BJ (cell line): Measurements from ENCODE around the gene ATP5MC3. TPM values are rescaled to one million over a fixed set of nuclear protein-coding genes. Genes with fewer than 3 reads are reported as not detected.
A peak's percentile ranks its signal among the peaks of the same experiment; 100 is the strongest.

Experiments used
- CTCF ChIA-PET: fragments of 350-600 bp; formaldehyde crosslinking; extraction: SDS; loops from one replicate; lab custom pipeline; 2021; ENCODE audit warnings: antibody characterized with exemption, inconsistent platforms; lab: Yijun Ruan, JAX
- POLR2A ChIA-PET: fragments of 300-600 bp; sonication (Branson Sonifier 250); formaldehyde crosslinking; extraction: SDS; loops from one replicate; lab custom pipeline; 2021; ENCODE audit warnings: antibody characterized with exemption; lab: Charles Lee
- DNase-seq: peaks from one replicate; pipeline ENCODE4 v3.0.0-alpha.2; 2011; ENCODE audit warnings: low read depth
- H3K27me3 ChIP-seq: 2 replicates; pipeline ENCODE4 v1.6.0; 2011; ENCODE audit warnings: low read length; ENCODE audit not compliant: control insufficient read depth, insufficient read depth
- H3K36me3 ChIP-seq: 2 replicates; pipeline ENCODE4 v1.5.1; 2011; ENCODE audit warnings: low read length; ENCODE audit not compliant: control insufficient read depth, insufficient read depth
- H3K4me3 ChIP-seq: 2 replicates; pipeline ENCODE4 v1.5.1; 2011; ENCODE audit warnings: low read depth, mild to moderate bottlenecking, control low read depth, low read length
- polyA plus RNA-seq: library from polyadenylated mRNA; depleted of rRNA; stranded (reverse); fragments of >200 nt; gene quantifications from 2 replicates; pipeline ENCODE4 v1.2.3, GENCODE V29; 2011
- TF ChIP-seq, protein P1 (sequence below): IDR thresholded peaks from 2 replicates; pipeline ENCODE4 v1.5.1; 2011; ENCODE audit warnings: low read depth, mild to moderate bottlenecking, control low read depth, inconsistent platforms, low read length, moderate library complexity; ENCODE audit not compliant: insufficient read depth

Gene ATP5MC3
- polyA plus RNA-seq, 1 experiment, result 202 TPM

DNA sequence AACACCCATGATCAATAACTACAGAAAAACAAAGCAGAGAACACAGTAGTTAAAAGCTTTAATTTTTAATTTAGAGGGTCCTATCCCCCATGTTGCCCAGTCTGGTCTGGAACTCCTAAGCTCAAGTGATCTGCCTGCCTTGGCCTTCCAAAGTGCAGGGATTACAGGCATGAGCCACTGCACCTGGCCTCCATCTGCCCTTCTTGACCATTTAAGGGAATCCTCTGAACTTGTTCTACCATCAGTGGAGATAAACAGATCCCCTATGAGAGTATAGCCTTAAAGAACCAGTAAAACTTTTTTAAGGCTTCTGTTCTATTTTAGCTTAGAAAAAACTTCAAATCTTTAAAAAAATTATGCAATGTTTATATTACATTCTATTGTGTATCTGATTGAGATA is 13.5 kb upstream of the ATP5MC3 start:
- no peak for DNase-seq
- ChIA-PET CTCF (interaction anchor here (1.2 kb wide), 1 partner anchor 9 kb away, joined by 5 read pairs; no protein-coding TSS in a partner anchor), POLR2A (no interaction called here)
- Histone ChIP-seq H3K36me3 (no peaks in the 10 kb centered on the region), H3K27me3 (peaks cover 1% of the 10 kb centered on the region; the same call in 1 of the 2 replicates), H3K4me3 (no peak overlapping the region)
- TF ChIP-seq, protein P1, sequence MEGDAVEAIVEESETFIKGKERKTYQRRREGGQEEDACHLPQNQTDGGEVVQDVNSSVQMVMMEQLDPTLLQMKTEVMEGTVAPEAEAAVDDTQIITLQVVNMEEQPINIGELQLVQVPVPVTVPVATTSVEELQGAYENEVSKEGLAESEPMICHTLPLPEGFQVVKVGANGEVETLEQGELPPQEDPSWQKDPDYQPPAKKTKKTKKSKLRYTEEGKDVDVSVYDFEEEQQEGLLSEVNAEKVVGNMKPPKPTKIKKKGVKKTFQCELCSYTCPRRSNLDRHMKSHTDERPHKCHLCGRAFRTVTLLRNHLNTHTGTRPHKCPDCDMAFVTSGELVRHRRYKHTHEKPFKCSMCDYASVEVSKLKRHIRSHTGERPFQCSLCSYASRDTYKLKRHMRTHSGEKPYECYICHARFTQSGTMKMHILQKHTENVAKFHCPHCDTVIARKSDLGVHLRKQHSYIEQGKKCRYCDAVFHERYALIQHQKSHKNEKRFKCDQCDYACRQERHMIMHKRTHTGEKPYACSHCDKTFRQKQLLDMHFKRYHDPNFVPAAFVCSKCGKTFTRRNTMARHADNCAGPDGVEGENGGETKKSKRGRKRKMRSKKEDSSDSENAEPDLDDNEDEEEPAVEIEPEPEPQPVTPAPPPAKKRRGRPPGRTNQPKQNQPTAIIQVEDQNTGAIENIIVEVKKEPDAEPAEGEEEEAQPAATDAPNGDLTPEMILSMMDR, result no peak

DNA sequence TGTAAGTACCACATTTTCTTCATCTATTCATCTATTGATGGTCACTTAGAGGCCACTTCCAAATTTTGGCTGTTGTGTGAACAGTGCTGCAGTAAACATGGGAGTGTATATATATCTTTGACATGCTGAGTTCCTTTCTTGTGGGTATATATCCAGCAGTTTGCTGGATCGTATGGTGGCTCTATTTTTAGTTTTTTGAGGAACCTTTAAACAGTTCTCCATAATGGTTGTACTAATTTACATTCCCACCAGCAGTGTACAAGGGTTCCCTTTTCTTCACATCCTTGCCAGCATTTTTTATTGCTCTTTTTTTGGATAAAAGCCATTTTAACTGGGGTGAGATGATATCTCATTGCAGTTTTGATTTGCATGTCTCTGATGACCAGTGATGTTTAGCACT is 7.3 kb upstream of the ATP5MC3 start:
- ChIA-PET POLR2A (no interaction called here), CTCF (no interaction called here)
- H3K36me3 ChIP-seq, result no peaks in the 10 kb centered on the region
- no peaks in the 10 kb centered on the region for H3K27me3 ChIP-seq
- no peak overlapping the region for H3K4me3 ChIP-seq
- TF ChIP-seq, protein P1, result no peak
- no peak for DNase-seq

DNA sequence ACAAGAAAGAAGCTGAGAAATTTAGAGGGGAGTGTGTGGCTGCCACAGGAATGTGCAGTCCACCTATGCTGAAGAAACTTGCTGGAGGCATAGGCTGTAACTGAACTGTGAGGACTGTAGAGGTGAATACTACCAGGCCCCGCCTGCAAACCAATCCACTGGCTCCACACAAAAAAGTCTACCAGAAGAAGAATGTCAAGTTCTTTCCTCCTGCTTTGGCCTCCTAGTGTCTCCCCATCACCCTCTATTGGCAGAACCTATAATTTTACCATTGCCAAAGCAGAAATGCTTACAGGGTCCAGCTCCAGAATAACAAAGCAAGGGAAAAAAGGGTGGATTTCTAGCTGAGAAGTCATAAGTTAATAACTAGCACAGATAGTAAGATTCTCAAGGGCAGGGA is 5.9 kb upstream of the ATP5MC3 start:
- H3K36me3 ChIP-seq, result no peaks in the 10 kb centered on the region
- no peak overlapping the region for H3K4me3 ChIP-seq
- CTCF ChIA-PET, result interaction anchor here (0.6 to 1.0 kb wide), 3 partner anchors 74 to 612 kb away, joined by 3 to 4 read pairs (median 3); no protein-coding TSS in a partner anchor
- POLR2A ChIA-PET, result no interaction called here
- no peaks in the 10 kb centered on the region for H3K27me3 ChIP-seq
- TF ChIP-seq, protein P1, result peak; percentile 38
- DNase-seq, result no peak

DNA sequence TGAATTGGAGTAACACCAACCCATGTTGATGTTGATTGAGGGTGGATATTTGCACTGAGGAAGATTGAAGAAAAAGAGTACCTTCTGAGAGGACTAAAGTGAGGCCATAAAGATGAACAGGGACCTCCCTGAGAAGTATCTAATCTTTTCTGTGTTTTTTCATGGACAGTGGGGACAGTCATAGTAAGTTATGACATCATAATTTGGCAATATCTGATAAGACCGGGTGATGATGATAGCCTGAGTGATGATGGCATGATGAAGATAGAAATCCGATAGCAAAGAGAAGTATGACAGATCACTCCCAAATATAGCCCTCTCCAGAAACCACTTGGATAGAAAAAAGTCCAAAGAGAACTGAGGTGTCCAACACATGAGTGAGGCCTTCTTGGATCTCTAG is 2.2 kb upstream of the ATP5MC3 start:
- Histone ChIP-seq H3K36me3 (peaks cover 7% of the 10 kb centered on the region), H3K4me3 (no peak overlapping the region), H3K27me3 (no peaks in the 10 kb centered on the region)
- DNase-seq, result no peak
- CTCF ChIA-PET, result interaction anchor here (1.3 to 1.4 kb wide), 2 partner anchors 34 to 68 kb away, joined by 3 read pairs; no protein-coding TSS in a partner anchor
- TF ChIP-seq, protein P1, result no peak
- POLR2A ChIA-PET, result no interaction called here

DNA sequence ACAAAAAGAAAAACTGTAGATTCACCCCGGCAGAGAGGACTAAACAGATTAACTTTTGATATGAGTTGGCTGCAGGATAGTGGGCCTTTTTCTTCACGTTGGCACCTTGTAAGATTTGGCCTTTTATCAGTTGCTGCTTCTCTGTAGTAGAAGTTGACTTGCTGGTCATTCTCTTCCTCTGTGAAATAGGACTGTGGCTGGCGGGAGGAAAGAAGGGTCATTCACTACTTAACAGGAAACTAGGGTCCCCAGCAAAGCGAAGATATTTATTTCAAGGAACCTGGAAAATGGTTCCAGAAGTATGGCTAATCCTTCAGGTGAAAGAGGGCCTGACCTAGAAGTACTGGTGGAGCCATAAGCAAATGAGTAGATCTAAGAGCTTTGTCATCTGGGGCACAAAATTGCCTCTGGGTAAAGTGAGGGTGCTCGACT is 383 bp upstream of the ATP5MC3 start:
- DNase-seq, result no peak
- Histone ChIP-seq H3K27me3 (no peaks in the 10 kb centered on the region), H3K36me3 (peaks cover 8% of the 10 kb centered on the region), H3K4me3 (peak overlapping the region; percentile 76)
- CTCF ChIA-PET, result no interaction called here
- POLR2A ChIA-PET, result no interaction called here
- TF ChIP-seq, protein P1, result no peak
